Activated CD8-positive, alpha-beta memory T cell treated with anti-CD3 and anti-CD28 coated beads for 4 hours (primary cell): ENCODE measurements around the gene CSRP2.

Experiments
- DNase-seq, 2 donors: peaks; one replicate each; pipeline ENCODE4 v3.0.0-alpha.2; 2020; ENCODE audit warnings: low read depth in 2 of 2

CSRP2 gene

GRCh38 chr12:76863005-76863670 is 15.7 kb downstream of the CSRP2 start:
- no peak for DNase-seq

- no peak for DNase-seq
These were observed 18.6 kb downstream of the CSRP2 start for GRCh38 chr12:76860256-76860655.

GRCh38 chr12:76859611-76860010 is 19.2 kb downstream of the CSRP2 start:
- DNase-seq, result no peak

- DNase-seq, result no peak
These were observed 22.7 kb downstream of the CSRP2 start for GRCh38 chr12:76856018-76856644.

- no peak for DNase-seq
These were observed 23.5 kb downstream of the CSRP2 start for GRCh38 chr12:76855271-76855670.

- no peak for DNase-seq
These were observed 26.7 kb downstream of the CSRP2 start for GRCh38 chr12:76852106-76852505.

- DNase-seq, result no peak
These were observed 30.7 kb downstream of the CSRP2 start for GRCh38 chr12:76848132-76848531.

- no peak for DNase-seq
These were observed 31.6 kb downstream of the CSRP2 start for GRCh38 chr12:76847260-76847659.

- no peak for DNase-seq
These were observed 42.2 kb downstream of the CSRP2 start for GRCh38 chr12:76836633-76837032.

- no peak for DNase-seq
These were observed 48.4 kb downstream of the CSRP2 start for GRCh38 chr12:76830436-76830835.

- no peak for DNase-seq
These were observed 57.8 kb downstream of the CSRP2 start for GRCh38 chr12:76820888-76821482.

GRCh38 chr12:76813972-76814371 is 64.8 kb downstream of the CSRP2 start:
- no peak for DNase-seq

GRCh38 chr12:76813265-76813664 is 65.6 kb downstream of the CSRP2 start:
- no peak for DNase-seq

- DNase-seq, result no peak
These were observed 66.8 kb downstream of the CSRP2 start for GRCh38 chr12:76811976-76812375.

GRCh38 chr12:76810671-76811419 is 68.0 kb downstream of the CSRP2 start:
- no peak for DNase-seq
